ENCODE results near the gene SDR42E1. TPM values are rescaled to one million over a fixed set of nuclear protein-coding genes. Genes with fewer than 3 reads are reported as not detected.
A peak's percentile ranks its signal among the peaks of the same experiment; 100 is the strongest.

SDR42E1 gene
- polyA plus RNA-seq, 1 donor (not counting 4 experiments of a cell fraction or from before 2014, with no cell fraction given), result 20.3 TPM

DNA sequence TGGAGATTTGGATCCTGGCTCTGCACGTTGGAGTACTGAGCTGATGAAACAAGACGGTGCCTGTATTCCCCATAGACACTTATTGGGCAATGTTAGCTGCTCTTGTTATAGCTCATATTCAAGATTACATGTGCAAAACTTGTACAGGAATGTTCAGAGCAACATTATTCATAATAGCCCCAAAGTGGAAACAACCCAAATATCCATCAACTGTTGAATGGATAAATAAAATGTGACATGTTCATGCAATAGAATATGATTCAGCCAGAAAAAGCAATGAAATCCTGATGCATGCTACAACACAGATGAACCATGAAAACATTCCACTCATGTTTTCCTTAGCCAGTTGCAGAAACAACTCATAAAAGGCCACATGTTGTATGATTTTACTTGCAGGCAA, 5.7 kb upstream of the SDR42E1 start:
- no peaks in the 10 kb centered on the region for H3K9me1 ChIP-seq (ENCODE audit: control insufficient read depth, extremely low read depth, insufficient read depth, low read length)
- H3K4me3 ChIP-seq (ENCODE audit: control insufficient read depth in 2 of 3, extremely low read depth in 1 of 3, insufficient read depth in 2 of 3, low read depth in 1 of 3, low read length in 3 of 3), result peak overlapping the region in 1 of 3 experiments; percentile 47
- dilution Hi-C loops (cut with MboI; ENCODE audit: extremely low pct_ligation_motif_present, low sequenced_read_pairs), result no loop called here
- H3K4me1 ChIP-seq (ENCODE audit: control insufficient read depth, extremely low read depth, insufficient read depth, low read length), result peaks cover 11% of the 10 kb centered on the region
- DNase-seq (ENCODE audit: low read depth, low spot score) (no peak), FAIRE-seq (peak; percentile 60)
- peak overlapping the region; percentile 75 for H3K4me2 ChIP-seq (ENCODE audit: control insufficient read depth, extremely low read depth, insufficient read depth, low read depth, low read length)
- TF ChIP-seq, protein P1, sequence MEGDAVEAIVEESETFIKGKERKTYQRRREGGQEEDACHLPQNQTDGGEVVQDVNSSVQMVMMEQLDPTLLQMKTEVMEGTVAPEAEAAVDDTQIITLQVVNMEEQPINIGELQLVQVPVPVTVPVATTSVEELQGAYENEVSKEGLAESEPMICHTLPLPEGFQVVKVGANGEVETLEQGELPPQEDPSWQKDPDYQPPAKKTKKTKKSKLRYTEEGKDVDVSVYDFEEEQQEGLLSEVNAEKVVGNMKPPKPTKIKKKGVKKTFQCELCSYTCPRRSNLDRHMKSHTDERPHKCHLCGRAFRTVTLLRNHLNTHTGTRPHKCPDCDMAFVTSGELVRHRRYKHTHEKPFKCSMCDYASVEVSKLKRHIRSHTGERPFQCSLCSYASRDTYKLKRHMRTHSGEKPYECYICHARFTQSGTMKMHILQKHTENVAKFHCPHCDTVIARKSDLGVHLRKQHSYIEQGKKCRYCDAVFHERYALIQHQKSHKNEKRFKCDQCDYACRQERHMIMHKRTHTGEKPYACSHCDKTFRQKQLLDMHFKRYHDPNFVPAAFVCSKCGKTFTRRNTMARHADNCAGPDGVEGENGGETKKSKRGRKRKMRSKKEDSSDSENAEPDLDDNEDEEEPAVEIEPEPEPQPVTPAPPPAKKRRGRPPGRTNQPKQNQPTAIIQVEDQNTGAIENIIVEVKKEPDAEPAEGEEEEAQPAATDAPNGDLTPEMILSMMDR (optimal IDR thresholded peaks at IDR 0.05 in 1 of 3, IDR thresholded peaks at IDR 0.05 in 1 of 3, conservative IDR thresholded peaks at IDR 0.05 in 1 of 3; ENCODE audit: extremely low read depth in 1 of 3, insufficient read depth in 2 of 3, low read length in 3 of 3), result no peak
- TF ChIP-seq EZH2 (IDR thresholded peaks at IDR 0.05; ENCODE audit: low read length), result no peak
- H3K36me3 ChIP-seq (ENCODE audit: control insufficient read depth in 2 of 2, extremely low read depth in 1 of 2, insufficient read depth in 2 of 2, low read length in 2 of 2), result no peaks in the 10 kb centered on the region
- H3K9me3 ChIP-seq (ENCODE audit: control insufficient read depth, low read depth, low read length), result no peaks in the 10 kb centered on the region
- no peak overlapping the region for H2AFZ ChIP-seq (ENCODE audit: control insufficient read depth, low read length)
- peak overlapping the region; percentile 11 for H3K27ac ChIP-seq (ENCODE audit: control insufficient read depth, insufficient read depth, low read length)
- H4K20me1 ChIP-seq (ENCODE audit: control insufficient read depth, extremely low read depth, insufficient read depth, low read length), result no peaks in the 10 kb centered on the region
- no peak overlapping the region for H3K9ac ChIP-seq (ENCODE audit: control insufficient read depth, extremely low read depth, insufficient read depth, low read length)
- no peaks in the 10 kb centered on the region for H3K27me3 ChIP-seq (ENCODE audit: control insufficient read depth, extremely low read depth, insufficient read depth, low read length)
- H3K79me2 ChIP-seq (ENCODE audit: control insufficient read depth, insufficient read depth, low read length), result no peaks in the 10 kb centered on the region

DNA sequence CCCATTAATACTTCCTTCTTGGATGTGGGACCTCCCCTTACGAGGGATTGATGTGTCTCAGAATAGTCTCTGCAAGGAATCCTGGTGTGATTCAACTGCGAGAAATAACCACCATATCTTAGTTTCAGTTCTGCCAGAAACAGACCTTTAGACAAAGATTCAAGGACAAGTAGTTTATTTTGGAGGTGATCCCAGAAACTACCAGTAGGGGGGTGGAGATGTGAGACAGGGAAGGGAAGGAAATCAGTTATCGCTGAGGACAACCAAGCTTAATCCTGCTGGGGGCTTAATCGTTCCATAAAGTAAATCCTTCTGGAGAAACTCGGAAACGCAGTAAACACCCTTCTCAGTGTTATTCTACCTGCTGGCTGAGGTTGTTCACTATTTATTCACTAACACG, 5.0 kb upstream of the SDR42E1 start:
- dilution Hi-C loops (cut with MboI; ENCODE audit: extremely low pct_ligation_motif_present, low sequenced_read_pairs), result no loop called here
- H3K4me3 ChIP-seq (ENCODE audit: control insufficient read depth in 2 of 3, extremely low read depth in 1 of 3, insufficient read depth in 2 of 3, low read depth in 1 of 3, low read length in 3 of 3), result peak overlapping the region in 2 of 3 experiments; percentile 28 to 47

More for the DNA sequence above, 5.0 kb upstream of the SDR42E1 start:
- H3K9me3 ChIP-seq (ENCODE audit: control insufficient read depth, low read depth, low read length), result no peaks in the 10 kb centered on the region
- peak overlapping the region; percentile 16 for H2AFZ ChIP-seq (ENCODE audit: control insufficient read depth, low read length)
- FAIRE-seq (peak; percentile 65), DNase-seq (ENCODE audit: low read depth, low spot score) (no peak)
- no peak overlapping the region for H3K9ac ChIP-seq (ENCODE audit: control insufficient read depth, extremely low read depth, insufficient read depth, low read length)
- no peaks in the 10 kb centered on the region for H4K20me1 ChIP-seq (ENCODE audit: control insufficient read depth, extremely low read depth, insufficient read depth, low read length)
- H3K9me1 ChIP-seq (ENCODE audit: control insufficient read depth, extremely low read depth, insufficient read depth, low read length), result no peaks in the 10 kb centered on the region
- H3K27ac ChIP-seq (ENCODE audit: control insufficient read depth, insufficient read depth, low read length), result peak overlapping the region; percentile 11
- no peaks in the 10 kb centered on the region for H3K79me2 ChIP-seq (ENCODE audit: control insufficient read depth, insufficient read depth, low read length)
- H3K36me3 ChIP-seq (ENCODE audit: control insufficient read depth in 2 of 2, extremely low read depth in 1 of 2, insufficient read depth in 2 of 2, low read length in 2 of 2), result no peaks in the 10 kb centered on the region
- peaks cover 15% of the 10 kb centered on the region for H3K4me1 ChIP-seq (ENCODE audit: control insufficient read depth, extremely low read depth, insufficient read depth, low read length)
- peak overlapping the region; percentile 75 for H3K4me2 ChIP-seq (ENCODE audit: control insufficient read depth, extremely low read depth, insufficient read depth, low read depth, low read length)
- no peak for TF ChIP-seq EZH2 (IDR thresholded peaks at IDR 0.05; ENCODE audit: low read length)
- TF ChIP-seq, protein P1 (optimal IDR thresholded peaks at IDR 0.05 in 1 of 3, IDR thresholded peaks at IDR 0.05 in 1 of 3, conservative IDR thresholded peaks at IDR 0.05 in 1 of 3; ENCODE audit: extremely low read depth in 1 of 3, insufficient read depth in 2 of 3, low read length in 3 of 3), result peak; percentile 44 to 70 (median 57)
- no peaks in the 10 kb centered on the region for H3K27me3 ChIP-seq (ENCODE audit: control insufficient read depth, extremely low read depth, insufficient read depth, low read length)

All from keratinocyte (primary cell).